Panc1 (cell line): ENCODE measurements around the gene IGF1R. TPM values are rescaled to one million over a fixed set of nuclear protein-coding genes. Genes with fewer than 3 reads are reported as not detected.

Experiments
- ATAC-seq: fragments of 200-7000 bp; cut with Tn5 transposase; 2 replicates; pipeline ENCODE4 v1.9.1; 2020; ENCODE audit warnings: mild to moderate bottlenecking, moderate library complexity
- BruUV-seq: library from RNA; stranded (reverse); fragments of 400-500 nt; replicated peaks from 2 replicates; lab custom pipeline; 2021; lab: Mats Ljungman, UMichigan
- CTCF ChIA-PET: fragments of 300-600 bp; sonication (Branson Sonifier 250); formaldehyde crosslinking; loops from one replicate; lab custom pipeline; 2022; ENCODE audit warnings: antibody characterized with exemption; lab: Charles Lee
- POLR2A ChIA-PET: fragments of 300-600 bp; sonication (Branson Sonifier 250); formaldehyde crosslinking; loops from one replicate; lab custom pipeline; 2022; ENCODE audit warnings: antibody characterized with exemption; lab: Charles Lee
- DNase-seq: peaks from one replicate; pipeline ENCODE4 v3.0.0-alpha.2; 2010; ENCODE audit warnings: low read depth, low spot score
- H3K27ac ChIP-seq: 2 replicates; pipeline ENCODE4 v1.5.1; 2011; ENCODE audit warnings: mild to moderate bottlenecking, low read length, inconsistent platforms
- H3K27me3 ChIP-seq: fragments of 200-500 bp; sonication (Bioruptor generic); 2 replicates; pipeline ENCODE4 v1.6.0; 2014; ENCODE audit warnings: low read length, inconsistent platforms; ENCODE audit not compliant: control insufficient read depth, insufficient read depth
- H3K36me3 ChIP-seq: fragments of 200-500 bp; sonication (Bioruptor generic); 2 replicates; pipeline ENCODE4 v1.5.1; 2014; ENCODE audit warnings: inconsistent platforms, mild to moderate bottlenecking, low read length, moderate library complexity; ENCODE audit not compliant: control insufficient read depth, insufficient read depth
- H3K4me1 ChIP-seq: 2 replicates; pipeline ENCODE4 v1.5.1; 2011; ENCODE audit warnings: inconsistent platforms, mild to moderate bottlenecking, low read length, moderate library complexity; ENCODE audit not compliant: control insufficient read depth, insufficient read depth
- H3K4me3 ChIP-seq, 2 experiments: 2 replicates each; pipeline ENCODE4 v1.5.1; 2011 to 2012; ENCODE audit warnings: low read depth in 2 of 2, low read length in 2 of 2, mild to moderate bottlenecking in 2 of 2, inconsistent platforms in 1 of 2, moderate library complexity in 1 of 2
- H3K9me3 ChIP-seq: fragments of 200-500 bp; sonication (Bioruptor generic); 2 replicates; pipeline ENCODE4 v1.5.1; 2014; ENCODE audit warnings: low read depth, mild to moderate bottlenecking, inconsistent platforms, low read length, moderate library complexity; ENCODE audit not compliant: control insufficient read depth, insufficient read depth
- CTCF ChIP-seq: fragments of 450-650 bp; IDR thresholded peaks from 2 replicates; pipeline ENCODE4 v1.5.1; 2017; ENCODE audit warnings: mild to moderate bottlenecking
- POLR2AphosphoS5 ChIP-seq: IDR thresholded peaks from 2 replicates; pipeline ENCODE4 v1.6.1; 2012; ENCODE audit warnings: mild to moderate bottlenecking, low read depth, low read length, moderate library complexity
- REST ChIP-seq, 2 experiments: IDR thresholded peaks; 2 replicates each; pipeline ENCODE4 v1.6.1; 2011 to 2012; ENCODE audit warnings: low read depth in 2 of 2, control low read depth in 1 of 2, low read length in 1 of 2, mild to moderate bottlenecking in 1 of 2, moderate library complexity in 1 of 2; ENCODE audit not compliant: insufficient read depth in 1 of 2
- SIN3A ChIP-seq: IDR thresholded peaks from 2 replicates; pipeline ENCODE4 v1.6.1; 2012; ENCODE audit warnings: low read depth, mild to moderate bottlenecking, low read length, moderate library complexity, borderline replicate concordance; ENCODE audit not compliant: insufficient read depth
- TCF7L2 ChIP-seq: IDR thresholded peaks from 2 replicates; pipeline ENCODE4 v1.6.1; 2011; ENCODE audit warnings: mild to moderate bottlenecking, low read depth, low read length, inconsistent platforms
- in situ Hi-C: cut with HindIII; loops from 2 replicates; pipeline ENCODE4 v1.10.0; 2016; ENCODE audit warnings: low sequenced_read_pairs, low pct_unique_long_range_greater_than_20kb
- intact Hi-C: fragments of 100-400 bp; cut with micrococcal nuclease; formaldehyde crosslinking; loops from one replicate; pipeline ENCODE4 v1.10.0; 2022; ENCODE audit not compliant: unreplicated experiment
- total RNA-seq: library from RNA; stranded (reverse); gene quantifications from one replicate; pipeline ENCODE4 v1.2.1, GENCODE V29; 2021; ENCODE audit not compliant: unreplicated experiment

The IGF1R gene
- total RNA-seq, 1 experiment from 2014 or later = 77.1 TPM

- 0 out of 2 replicates have a peak, but pooled peaks cover 2% of the 10 kb centered on the region for H3K27me3 ChIP-seq
- in situ Hi-C loops (no loop called here), intact Hi-C loops (no loop called here)
- ATAC-seq = peak; percentile 67
- H3K4me3 ChIP-seq = peak overlapping the region; percentile 71 to 87
- DNase-seq = peak; percentile 42
- ChIA-PET POLR2A (no interaction called here), CTCF (interaction anchor here (0.5 to 1.1 kb wide), 9 partner anchors 60 to 204 kb away, joined by 3 to 11 read pairs (median 4); no protein-coding TSS in a partner anchor)
- peak overlapping the region; percentile 94 for H3K27ac ChIP-seq
- H3K9me3 ChIP-seq = no peaks in the 10 kb centered on the region
- TF ChIP-seq REST (IDR thresholded peaks at IDR 0.05; ENCODE audit: insufficient read depth in 1 of 2, low read depth in 2 of 2, low read length in 1 of 2) (no peak), TCF7L2 (no peak; the same call in 1 of the 2 replicates), CTCF (peak; percentile 95), POLR2AphosphoS5 (no peak), SIN3A (peak; percentile 49; the same call in 1 of the 2 replicates)
- BruUV-seq = no TSS peak
- peaks cover 20% of the 10 kb centered on the region for H3K4me1 ChIP-seq
- no peaks in the 10 kb centered on the region; the same call in 1 of the 2 replicates for H3K36me3 ChIP-seq
Observed at GRCh38 chr15:98647026-98647773, 1.1 kb upstream of the IGF1R start.

- intact Hi-C loops = loop anchor here (1.0 kb wide), 1 partner anchor 204 kb away; no protein-coding TSS in a partner anchor
- CTCF ChIA-PET = interaction anchor here (0.6 to 1.1 kb wide), 6 partner anchors 82 to 612 kb away, joined by 3 to 4 read pairs (median 3); no protein-coding TSS in a partner anchor
- no peaks in the 10 kb centered on the region for H3K9me3 ChIP-seq
Observed at GRCh38 chr15:98648654-98649471, 524 bp downstream of the IGF1R start.

More at GRCh38 chr15:98648654-98649471, 524 bp downstream of the IGF1R start:
- Histone ChIP-seq H3K4me3 (peak overlapping the region; percentile 55 to 85), H3K36me3 (no peaks in the 10 kb centered on the region; the same call in 1 of the 2 replicates), H3K27me3 (0 out of 2 replicates have a peak, but pooled peaks cover 2% of the 10 kb centered on the region), H3K27ac (peak overlapping the region; percentile 74), H3K4me1 (peaks cover 34% of the 10 kb centered on the region)
- no peak for TF ChIP-seq POLR2AphosphoS5
- TF ChIP-seq CTCF = peak; percentile 30
- peak; percentile 70; the same call in 1 of the 2 replicates for TF ChIP-seq SIN3A
- no TSS peak for BruUV-seq
- in situ Hi-C loops = no loop called here
- peak; percentile 39 for ATAC-seq
- no peak for DNase-seq
- POLR2A ChIA-PET = interaction anchor here (0.6 kb wide), 2 partner anchors 112 to 462 kb away, joined by 3 to 4 read pairs; no protein-coding TSS in a partner anchor
